ENCODE data around the gene UBE4B.

Gene UBE4B

GRCh38 chr1:10063878-10064277, 31.1 kb downstream of the UBE4B start:
- peaks cover 25% of the 10 kb centered on the region for H3K79me1 ChIP-seq (replicated peaks; ENCODE audit: low read length, poor library complexity, severe bottlenecking)
- no peak overlapping the region for H3K4me2 ChIP-seq (ENCODE audit: low read length, poor library complexity, severe bottlenecking)
- no peak overlapping the region for H4K8ac ChIP-seq (ENCODE audit: low read length)
- H3K4me1 ChIP-seq (ENCODE audit: control insufficient read depth, insufficient read depth, low read depth, low read length), result peaks cover 8% of the 10 kb centered on the region
- no peak overlapping the region for H2AFZ ChIP-seq (ENCODE audit: low read depth, low read length)
- no peak overlapping the region for H3K4ac ChIP-seq (ENCODE audit: low read depth in 1 of 2, low read length in 2 of 2)
- no peak overlapping the region for H3K9ac ChIP-seq (ENCODE audit: low read length)
- no peak overlapping the region for H2BK120ac ChIP-seq (ENCODE audit: low read depth, low read length)
- no peak overlapping the region for H2BK15ac ChIP-seq (ENCODE audit: low read depth, poor library complexity, severe bottlenecking)
- WGBS, result 99% methylated on average over 7 of the region's 7 CpGs
- H4K91ac ChIP-seq (ENCODE audit: low read length), result no peak overlapping the region
- H3K23ac ChIP-seq (ENCODE audit: low read length in 2 of 2), result no peak overlapping the region
- no peak overlapping the region for H3K14ac ChIP-seq (ENCODE audit: low read length in 2 of 2)
- H3K27ac ChIP-seq (ENCODE audit: low read length, poor library complexity, severe bottlenecking), result no peak overlapping the region
- H3K4me3 ChIP-seq (ENCODE audit: insufficient read depth in 1 of 2, low read depth in 1 of 2, low read length in 2 of 2), result no peak overlapping the region
- no peaks in the 10 kb centered on the region for H3K27me3 ChIP-seq (ENCODE audit: control insufficient read depth in 1 of 2, insufficient read depth in 1 of 2, low read length in 2 of 2)
- peak overlapping the region in 1 of 2 experiments; percentile 63 for H2BK12ac ChIP-seq (ENCODE audit: low read length in 2 of 2)
- peaks cover 6 to 12% of the 10 kb centered on the region in 2 experiments for H3K36me3 ChIP-seq (ENCODE audit: control insufficient read depth in 1 of 2, insufficient read depth in 2 of 2, low read depth in 1 of 2, low read length in 2 of 2)
- no peak overlapping the region for H2AK5ac ChIP-seq (ENCODE audit: low read length, severe bottlenecking)
- DNase-seq, result no peak
- H3K9me3 ChIP-seq (ENCODE audit: control insufficient read depth, low read length), result no peaks in the 10 kb centered on the region
- no peak overlapping the region for H3K18ac ChIP-seq (ENCODE audit: low read depth in 1 of 2, low read length in 2 of 2)
- no peak overlapping the region for H2BK5ac ChIP-seq (ENCODE audit: low read depth, low read length, poor library complexity, severe bottlenecking)

- Histone ChIP-seq H3K18ac (ENCODE audit: low read depth in 1 of 2, low read length in 2 of 2) (no peak overlapping the region), H2AK5ac (ENCODE audit: low read length, severe bottlenecking) (no peak overlapping the region), H3K36me3 (ENCODE audit: control insufficient read depth in 1 of 2, insufficient read depth in 2 of 2, low read depth in 1 of 2, low read length in 2 of 2) (peaks cover 0 to 5% of the 10 kb centered on the region in 2 experiments), H3K27me3 (ENCODE audit: control insufficient read depth in 1 of 2, insufficient read depth in 1 of 2, low read length in 2 of 2) (no peaks in the 10 kb centered on the region), H2BK15ac (ENCODE audit: low read depth, poor library complexity, severe bottlenecking) (no peak overlapping the region), H3K4ac (ENCODE audit: low read depth in 1 of 2, low read length in 2 of 2) (no peak overlapping the region), H3K79me1 (replicated peaks; ENCODE audit: low read length, poor library complexity, severe bottlenecking) (peaks cover 28% of the 10 kb centered on the region), H2BK12ac (ENCODE audit: low read length in 2 of 2) (no peak overlapping the region), H3K4me2 (ENCODE audit: low read length, poor library complexity, severe bottlenecking) (no peak overlapping the region), H3K23ac (ENCODE audit: low read length in 2 of 2) (peak overlapping the region in 1 of 2 experiments; percentile 0), H3K4me1 (ENCODE audit: control insufficient read depth, insufficient read depth, low read depth, low read length) (peaks cover 5% of the 10 kb centered on the region), H3K4me3 (ENCODE audit: insufficient read depth in 1 of 2, low read depth in 1 of 2, low read length in 2 of 2) (no peak overlapping the region), H3K14ac (ENCODE audit: low read length in 2 of 2) (no peak overlapping the region), H3K9me3 (ENCODE audit: control insufficient read depth, low read length) (no peaks in the 10 kb centered on the region), H2BK120ac (ENCODE audit: low read depth, low read length) (no peak overlapping the region), H2AFZ (ENCODE audit: low read depth, low read length) (no peak overlapping the region), H3K9ac (ENCODE audit: low read length) (no peak overlapping the region), H4K8ac (ENCODE audit: low read length) (no peak overlapping the region), H2BK5ac (ENCODE audit: low read depth, low read length, poor library complexity, severe bottlenecking) (no peak overlapping the region), H3K27ac (ENCODE audit: low read length, poor library complexity, severe bottlenecking) (no peak overlapping the region), H4K91ac (ENCODE audit: low read length) (no peak overlapping the region)
- WGBS, result 93% methylated on average over 6 of the region's 8 CpGs
- DNase-seq, result no peak
Measured at GRCh38 chr1:10064416-10065343, 31.9 kb downstream of the UBE4B start.

GRCh38 chr1:10065344-10065685, 32.6 kb downstream of the UBE4B start:
- peak overlapping the region in 1 of 2 experiments; percentile 74 for H3K23ac ChIP-seq (ENCODE audit: low read length in 2 of 2)
- no peak overlapping the region for H2BK12ac ChIP-seq (ENCODE audit: low read length in 2 of 2)
- H3K4me1 ChIP-seq (ENCODE audit: control insufficient read depth, insufficient read depth, low read depth, low read length), result peaks cover 5% of the 10 kb centered on the region
- H4K91ac ChIP-seq (ENCODE audit: low read length), result no peak overlapping the region
- no peak overlapping the region for H3K4me3 ChIP-seq (ENCODE audit: insufficient read depth in 1 of 2, low read depth in 1 of 2, low read length in 2 of 2)
- H3K79me1 ChIP-seq (replicated peaks; ENCODE audit: low read length, poor library complexity, severe bottlenecking), result peaks cover 25% of the 10 kb centered on the region
- no peak overlapping the region for H3K9ac ChIP-seq (ENCODE audit: low read length)
- WGBS, result 73% methylated on average over 6 of the region's 7 CpGs
- H3K27me3 ChIP-seq (ENCODE audit: control insufficient read depth in 1 of 2, insufficient read depth in 1 of 2, low read length in 2 of 2), result no peaks in the 10 kb centered on the region
- H3K18ac ChIP-seq (ENCODE audit: low read depth in 1 of 2, low read length in 2 of 2), result no peak overlapping the region
- H3K14ac ChIP-seq (ENCODE audit: low read length in 2 of 2), result no peak overlapping the region
- no peak overlapping the region for H3K4ac ChIP-seq (ENCODE audit: low read depth in 1 of 2, low read length in 2 of 2)
- H3K36me3 ChIP-seq (ENCODE audit: control insufficient read depth in 1 of 2, insufficient read depth in 2 of 2, low read depth in 1 of 2, low read length in 2 of 2), result peaks cover 0 to under 1% of the 10 kb centered on the region in 2 experiments
- DNase-seq, result no peak
- no peak overlapping the region for H2AFZ ChIP-seq (ENCODE audit: low read depth, low read length)
- no peak overlapping the region for H4K8ac ChIP-seq (ENCODE audit: low read length)
- H3K4me2 ChIP-seq (ENCODE audit: low read length, poor library complexity, severe bottlenecking), result no peak overlapping the region
- no peak overlapping the region for H2BK5ac ChIP-seq (ENCODE audit: low read depth, low read length, poor library complexity, severe bottlenecking)
- H3K9me3 ChIP-seq (ENCODE audit: control insufficient read depth, low read length), result no peaks in the 10 kb centered on the region
- no peak overlapping the region for H2AK5ac ChIP-seq (ENCODE audit: low read length, severe bottlenecking)
- H2BK120ac ChIP-seq (ENCODE audit: low read depth, low read length), result no peak overlapping the region
- H3K27ac ChIP-seq (ENCODE audit: low read length, poor library complexity, severe bottlenecking), result no peak overlapping the region
- no peak overlapping the region for H2BK15ac ChIP-seq (ENCODE audit: low read depth, poor library complexity, severe bottlenecking)

- Histone ChIP-seq H2BK15ac (ENCODE audit: low read depth, poor library complexity, severe bottlenecking) (no peak overlapping the region), H4K8ac (ENCODE audit: low read length) (no peak overlapping the region), H2AFZ (ENCODE audit: low read depth, low read length) (no peak overlapping the region), H2BK12ac (ENCODE audit: low read length in 2 of 2) (no peak overlapping the region), H3K18ac (ENCODE audit: low read depth in 1 of 2, low read length in 2 of 2) (peak overlapping the region in 1 of 2 experiments; percentile 43), H3K4ac (ENCODE audit: low read depth in 1 of 2, low read length in 2 of 2) (no peak overlapping the region), H2BK5ac (ENCODE audit: low read depth, low read length, poor library complexity, severe bottlenecking) (no peak overlapping the region), H3K9ac (ENCODE audit: low read length) (peak overlapping the region; percentile 88), H3K4me3 (ENCODE audit: insufficient read depth in 1 of 2, low read depth in 1 of 2, low read length in 2 of 2) (no peak overlapping the region), H3K14ac (ENCODE audit: low read length in 2 of 2) (no peak overlapping the region), H3K27ac (ENCODE audit: low read length, poor library complexity, severe bottlenecking) (no peak overlapping the region), H3K4me1 (ENCODE audit: control insufficient read depth, insufficient read depth, low read depth, low read length) (peaks cover 5% of the 10 kb centered on the region), H3K9me3 (ENCODE audit: control insufficient read depth, low read length) (no peaks in the 10 kb centered on the region), H2BK120ac (ENCODE audit: low read depth, low read length) (no peak overlapping the region), H3K27me3 (ENCODE audit: control insufficient read depth in 1 of 2, insufficient read depth in 1 of 2, low read length in 2 of 2) (no peaks in the 10 kb centered on the region), H4K91ac (ENCODE audit: low read length) (peak overlapping the region; percentile 34), H3K23ac (ENCODE audit: low read length in 2 of 2) (no peak overlapping the region), H3K36me3 (ENCODE audit: control insufficient read depth in 1 of 2, insufficient read depth in 2 of 2, low read depth in 1 of 2, low read length in 2 of 2) (no peaks in the 10 kb centered on the region), H2AK5ac (ENCODE audit: low read length, severe bottlenecking) (no peak overlapping the region), H3K79me1 (replicated peaks; ENCODE audit: low read length, poor library complexity, severe bottlenecking) (peaks cover 25% of the 10 kb centered on the region), H3K4me2 (ENCODE audit: low read length, poor library complexity, severe bottlenecking) (no peak overlapping the region)
- 95% methylated on average over 2 of the region's 3 CpGs for WGBS
- no peak for DNase-seq
Measured at GRCh38 chr1:10065760-10066159, 33.0 kb downstream of the UBE4B start.
